ENCODE data around the gene HSD11B1. TPM values are rescaled to one million over a fixed set of nuclear protein-coding genes. Genes with fewer than 3 reads are reported as not detected.

HSD11B1 gene
- polyA plus RNA-seq, result not detected in 2 replicates

GRCh38 chr1:209704584-209704983, at the start of gene HSD11B1:
Gene HSD11B1 (plus strand): TSS chr1:209704846. CDS start chr1:209704943, 97 bp downstream.

GRCh38 chr1:209674957-209675564, 29.6 kb upstream of the HSD11B1 start, which contains the start of gene G0S2:
Gene G0S2 (plus strand): TSS chr1:209675412. CDS start chr1:209675685, 273 bp downstream.

GRCh38 chr1:209755926-209756614, 51.4 kb downstream of the HSD11B1 start, which contains the start of gene TRAF3IP3:
Gene TRAF3IP3 (plus strand): TSS chr1:209756053. CDS start chr1:209760040, 3,987 bp downstream.

Other genes starting within 250 kb of the HSD11B1 start
- 3.0 and 12.7 TPM in 2 replicates for gene CAMK1G, start 121.1 kb upstream of the HSD11B1 start, polyA plus RNA-seq
- 0.10 and 0.19 TPM in 2 replicates for gene LAMB3, start 52.4 kb upstream of the HSD11B1 start, polyA plus RNA-seq
- 1.0 TPM in 1 of 2 replicates, not detected in the other for gene G0S2, start 29.4 kb upstream of the HSD11B1 start, polyA plus RNA-seq
- 1.3 TPM in 1 of 2 replicates, not detected in the other for gene TRAF3IP3, start 51.2 kb downstream of the HSD11B1 start, polyA plus RNA-seq
- 6.6 and 14.4 TPM in 2 replicates for gene C1orf74, start 79.7 kb downstream of the HSD11B1 start, polyA plus RNA-seq
- gene IRF6, start 101.3 kb downstream of the HSD11B1 start, polyA plus RNA-seq, result 45.5 and 58.1 TPM in 2 replicates
- 2.7 and 4.0 TPM in 2 replicates for gene UTP25, start 123.1 kb downstream of the HSD11B1 start, polyA plus RNA-seq
- gene SYT14, start 233.4 kb downstream of the HSD11B1 start, polyA plus RNA-seq, result 9.6 and 10.3 TPM in 2 replicates

Data from Purkinje cell (primary cell).